ENCODE measurements around the gene CAPN13. TPM values are rescaled to one million over a fixed set of nuclear protein-coding genes. Genes with fewer than 3 reads are reported as not detected.

Gene CAPN13
- total and polyA plus RNA-seq, 10 donors, result 0.09 to 1.1 (median 0.36) TPM; not detected in 4

DNA sequence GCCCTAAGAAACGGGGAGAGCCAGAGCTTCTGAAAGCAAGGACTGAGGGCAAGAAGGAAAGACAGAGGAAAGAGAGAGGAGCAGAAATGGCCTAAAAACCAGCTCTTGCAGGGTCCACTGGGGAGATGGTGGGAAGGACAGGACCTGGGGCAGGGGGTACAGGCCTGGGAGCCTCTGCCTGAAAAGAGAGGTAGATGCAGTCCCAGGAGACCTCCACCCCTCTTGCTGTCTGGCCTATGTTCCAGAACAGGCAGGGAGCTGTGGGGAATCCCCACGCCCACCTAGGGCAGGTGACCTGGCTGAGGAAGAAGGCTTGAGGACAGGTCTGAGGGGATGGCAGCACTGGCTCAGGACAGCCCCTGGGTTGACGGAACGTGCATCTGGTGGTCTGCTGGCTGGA is 4.6 kb downstream of the CAPN13 start:
- peaks cover 0 to 13% (median 0%) of the 10 kb centered on the region in 7 donors for H3K27me3 ChIP-seq (replicated peaks in 1 of 7)
- no peak overlapping the region for H3K4me3 ChIP-seq
- 76 to 95% (median 85%) methylated on average over 4 of the region's 4 CpGs for WGBS, 5 donors
- TF ChIP-seq POLR2A (IDR thresholded peaks at IDR 0.05) (no peak), POLR2AphosphoS5 (IDR thresholded peaks at IDR 0.05) (no peak), CTCF (IDR thresholded peaks at IDR 0.05 in 8 of 11, conservative IDR thresholded peaks at IDR 0.05 in 3 of 11) (no peak)
- no peaks in the 10 kb centered on the region for H3K9me3 ChIP-seq
- peaks cover 0 to 13% (median 4%) of the 10 kb centered on the region in 6 donors for H3K4me1 ChIP-seq
- DNase-seq, result no peak
- no peak overlapping the region for H3K27ac ChIP-seq
- H3K36me3 ChIP-seq, result no peaks in the 10 kb centered on the region
- intact Hi-C loops (cut with DNase I; ENCODE audit: low total_unique reads), result no loop called here

DNA sequence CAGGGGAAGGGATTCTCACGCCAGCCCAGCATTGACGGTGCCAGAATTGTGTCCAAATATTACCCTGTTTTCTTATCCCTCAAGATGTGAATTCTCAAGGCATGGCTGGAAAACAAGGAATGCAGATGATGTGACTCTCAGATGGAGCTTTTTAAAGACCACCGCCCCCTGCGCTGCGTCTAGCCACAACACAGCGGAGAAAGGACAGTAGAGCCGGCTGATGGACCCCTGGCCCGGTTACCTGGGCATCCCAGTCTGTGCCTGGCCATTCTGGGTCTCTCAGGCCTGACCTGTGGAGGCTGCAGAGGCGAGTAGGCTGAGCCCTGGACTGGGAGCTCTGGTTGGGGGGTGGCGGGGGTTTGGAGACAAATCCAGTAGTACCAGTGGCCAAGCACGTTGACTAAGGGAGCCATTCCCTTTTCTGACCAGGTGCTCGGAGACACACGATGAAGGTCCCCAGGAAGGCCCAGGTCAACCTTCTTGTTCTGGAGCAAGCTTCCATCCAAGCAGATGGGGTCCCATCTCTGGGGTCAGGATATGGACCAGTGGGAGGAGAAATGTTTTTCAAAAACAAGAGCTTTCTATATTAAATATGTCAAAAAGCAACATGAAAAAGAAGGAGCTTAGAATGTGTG is 5.3 kb downstream of the CAPN13 start:
- TF ChIP-seq POLR2A (IDR thresholded peaks at IDR 0.05) (no peak), CTCF (IDR thresholded peaks at IDR 0.05 in 8 of 11, conservative IDR thresholded peaks at IDR 0.05 in 3 of 11) (no peak), POLR2AphosphoS5 (IDR thresholded peaks at IDR 0.05) (no peak)
- DNase-seq, result no peak
- Histone ChIP-seq H3K36me3 (no peaks in the 10 kb centered on the region), H3K4me1 (peaks cover 0 to 13% (median 4%) of the 10 kb centered on the region in 6 donors), H3K27me3 (replicated peaks in 1 of 7) (peaks cover 0 to 13% (median 0%) of the 10 kb centered on the region in 7 donors), H3K4me3 (no peak overlapping the region), H3K27ac (no peak overlapping the region), H3K9me3 (no peaks in the 10 kb centered on the region)
- intact Hi-C loops (cut with DNase I; ENCODE audit: low total_unique reads), result no loop called here
- WGBS, 5 donors, result 94 to 97% (median 96%) methylated on average over 10 to 13 of the region's 13 CpGs

- Histone ChIP-seq H3K27me3 (replicated peaks in 1 of 7) (peaks cover 0 to 13% (median 0%) of the 10 kb centered on the region in 7 donors), H3K4me1 (peaks cover 0 to 13% (median 4%) of the 10 kb centered on the region in 6 donors), H3K27ac (no peak overlapping the region), H3K9me3 (no peaks in the 10 kb centered on the region), H3K4me3 (no peak overlapping the region), H3K36me3 (no peaks in the 10 kb centered on the region)
- TF ChIP-seq POLR2AphosphoS5 (IDR thresholded peaks at IDR 0.05) (no peak), CTCF (IDR thresholded peaks at IDR 0.05 in 8 of 11, conservative IDR thresholded peaks at IDR 0.05 in 3 of 11) (no peak), POLR2A (IDR thresholded peaks at IDR 0.05) (no peak)
- intact Hi-C loops (cut with DNase I; ENCODE audit: low total_unique reads), result no loop called here
- no peak for DNase-seq
- 82 to 95% (median 94%) methylated on average over 5 of the region's 5 CpGs for WGBS, 5 donors
These were observed 7.1 kb downstream of the CAPN13 start for GRCh38 chr2:30800159-30800558.

DNA sequence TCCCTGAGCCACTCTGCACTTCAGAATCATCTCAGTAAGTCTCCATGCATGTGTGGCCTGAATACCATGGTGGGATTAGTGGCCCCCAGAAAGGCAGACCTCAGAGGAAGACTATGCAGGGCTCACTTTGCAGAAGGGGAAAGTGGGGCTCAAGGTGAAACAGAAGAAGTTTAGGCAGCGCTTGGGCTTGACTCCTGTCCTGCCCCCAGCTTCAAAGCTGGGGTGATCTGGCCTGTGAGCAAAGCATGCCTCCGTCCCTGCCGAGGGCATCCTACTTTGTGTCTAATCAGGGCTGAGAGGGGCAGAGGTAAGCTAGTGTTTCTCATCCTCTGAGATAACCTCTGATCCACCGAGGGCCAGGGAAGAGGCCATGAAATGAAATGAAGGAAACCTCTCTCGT is 7.9 kb downstream of the CAPN13 start:
- Histone ChIP-seq H3K36me3 (no peaks in the 10 kb centered on the region), H3K4me3 (no peak overlapping the region), H3K27ac (no peak overlapping the region), H3K9me3 (no peaks in the 10 kb centered on the region), H3K27me3 (replicated peaks in 1 of 7) (peaks cover 0 to 11% (median 0%) of the 10 kb centered on the region in 7 donors), H3K4me1 (peaks cover 0 to 13% (median 4%) of the 10 kb centered on the region in 6 donors)
- WGBS, 5 donors, result 69 to 96% (median 83%) methylated on average over 5 of the region's 5 CpGs
- intact Hi-C loops (cut with DNase I; ENCODE audit: low total_unique reads), result no loop called here
- no peak for DNase-seq
- no peak for TF ChIP-seq CTCF (IDR thresholded peaks at IDR 0.05 in 8 of 11, conservative IDR thresholded peaks at IDR 0.05 in 3 of 11)
- TF ChIP-seq POLR2AphosphoS5 (IDR thresholded peaks at IDR 0.05), result no peak
- TF ChIP-seq POLR2A (IDR thresholded peaks at IDR 0.05), result no peak

All from spleen (tissue), 11 donors.